NCI-H2227 (cell line): ENCODE data around the gene ORC3.
A peak's percentile ranks its signal among the peaks of the same experiment; 100 is the strongest.
"Not testable (repeated sequence)": the region's sequence is repeated elsewhere in the genome, so short reads cannot be mapped to it uniquely, and the experiment has no call there.

Experiments
- DNase-seq: peaks from one replicate; lab custom pipeline; 2025; ENCODE audit not compliant: unreplicated experiment; lab: John Stamatoyannopoulos, UW

Gene ORC3

DNA sequence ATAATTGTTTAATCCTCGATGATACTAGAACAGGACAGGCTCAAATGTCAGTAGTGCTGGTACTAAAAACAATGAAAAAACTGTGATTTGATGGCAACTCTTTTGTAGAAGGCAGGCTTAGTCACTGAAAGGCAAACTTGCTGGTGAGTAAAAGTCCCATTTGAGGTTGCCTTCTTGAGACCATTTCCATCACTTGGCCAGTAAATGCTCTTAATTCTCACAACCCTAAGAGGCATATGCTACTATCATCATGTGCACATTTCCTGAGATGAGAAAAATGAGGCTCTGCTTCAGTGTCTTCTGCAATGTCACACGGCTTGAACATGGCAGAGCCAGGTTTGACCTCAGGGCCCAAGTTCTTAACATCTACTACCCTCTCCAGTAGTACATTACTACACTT lies 102.2 kb downstream of the ORC3 start:
- DNase-seq, result no peak

DNA sequence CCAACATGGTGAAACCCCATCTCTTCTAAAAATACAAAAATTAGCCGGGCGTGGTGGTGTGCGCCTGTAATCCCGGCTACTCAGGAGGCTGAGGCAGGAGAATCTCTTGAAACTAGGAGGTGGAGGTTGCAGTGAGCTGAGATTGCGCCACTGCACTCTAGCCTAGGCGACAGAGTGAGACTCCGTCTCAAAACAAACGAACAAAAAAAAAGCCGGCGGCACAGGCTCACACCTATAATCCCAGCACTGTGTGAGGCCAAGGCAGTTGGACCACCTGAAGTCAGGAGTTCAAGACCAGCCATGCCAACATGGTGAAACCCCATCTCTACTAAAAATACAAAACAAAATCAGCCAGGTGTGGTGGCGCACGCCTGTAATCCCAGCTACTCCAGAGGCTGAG lies 106.9 kb downstream of the ORC3 start:
- DNase-seq, result not testable (repeated sequence)

DNA sequence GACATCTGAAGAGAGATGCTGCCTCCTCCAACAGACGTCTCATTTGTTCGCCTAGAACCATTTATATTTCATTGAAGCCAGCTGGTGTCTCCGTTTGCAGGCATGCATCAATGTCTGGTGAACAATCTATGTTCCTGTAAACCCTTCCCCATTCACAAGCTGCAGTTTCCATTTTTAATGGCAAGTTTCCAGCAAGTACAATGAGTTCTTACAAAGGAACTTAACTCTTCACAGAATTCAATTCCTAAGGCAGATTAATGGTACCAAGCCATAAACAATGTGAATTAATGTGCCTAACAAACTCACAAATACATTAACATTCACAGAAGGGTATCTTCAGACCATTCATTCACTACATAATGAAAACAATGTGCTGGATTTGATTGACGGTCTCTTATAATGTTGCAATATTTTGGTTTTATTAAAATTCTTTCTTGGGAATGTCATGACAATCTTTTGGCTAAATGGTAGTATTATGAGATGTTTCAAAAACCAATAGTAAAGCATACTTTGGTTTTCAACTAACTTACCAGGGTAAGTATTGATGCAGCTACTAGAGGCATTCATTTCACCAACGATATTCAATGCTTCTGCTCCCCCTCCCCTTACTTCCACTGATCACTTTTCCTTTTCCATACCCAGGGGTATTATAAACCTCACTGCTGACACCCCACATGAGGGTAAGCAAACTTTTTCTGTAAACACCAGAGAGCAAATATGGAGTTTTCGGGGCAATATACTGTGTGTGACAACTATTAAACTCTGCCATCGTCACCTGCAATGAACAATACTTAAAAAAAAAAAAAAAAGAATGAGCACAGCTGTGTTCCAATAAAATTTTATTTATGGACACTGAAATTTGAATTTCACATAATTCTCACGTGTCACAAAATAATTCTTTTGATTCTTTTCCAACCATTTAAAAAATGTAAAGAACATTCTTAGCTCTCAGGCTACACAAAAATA lies 107.9 kb downstream of the ORC3 start:
- peak; percentile 47 for DNase-seq

DNA sequence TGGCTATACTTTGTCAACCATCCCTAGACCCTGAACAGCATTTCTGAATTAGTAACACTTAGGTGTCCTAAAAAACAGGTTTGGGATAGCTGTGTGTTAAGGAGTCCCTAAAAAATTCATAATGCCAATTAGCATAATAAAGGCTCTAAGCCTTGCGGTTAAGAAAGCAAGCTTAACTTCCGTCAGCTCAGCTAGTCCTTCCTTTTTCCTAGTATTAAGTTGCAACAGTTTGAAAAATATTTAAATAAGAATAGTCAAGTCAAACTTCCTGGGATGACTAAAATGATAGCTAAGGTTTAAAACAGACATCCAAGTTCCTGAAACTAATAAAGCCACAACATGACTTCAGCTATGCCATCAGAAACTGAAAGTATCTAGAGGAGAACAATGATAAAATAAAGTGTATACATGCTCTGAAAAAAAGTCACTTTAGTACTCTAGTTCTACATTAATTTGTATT lies 108.6 kb downstream of the ORC3 start:
- no peak for DNase-seq

DNA sequence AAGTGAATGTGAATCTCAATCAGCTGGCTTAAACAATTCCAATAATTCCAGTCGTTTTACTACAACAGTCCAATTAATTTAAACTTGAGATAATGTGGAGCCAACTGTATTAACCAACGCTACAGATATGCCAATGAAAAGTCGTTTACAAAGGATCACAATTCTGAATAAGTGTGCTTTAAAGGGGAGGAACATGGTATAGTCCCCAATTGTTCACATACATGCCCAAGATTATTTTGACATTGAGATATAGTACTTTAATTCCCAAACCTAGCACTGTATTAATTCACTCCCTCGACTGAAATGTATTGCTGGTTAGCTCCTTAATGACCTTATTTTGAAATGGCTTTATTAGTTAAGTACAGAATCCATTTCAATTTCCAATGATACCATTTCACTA lies 109.6 kb downstream of the ORC3 start:
- no peak for DNase-seq

DNA sequence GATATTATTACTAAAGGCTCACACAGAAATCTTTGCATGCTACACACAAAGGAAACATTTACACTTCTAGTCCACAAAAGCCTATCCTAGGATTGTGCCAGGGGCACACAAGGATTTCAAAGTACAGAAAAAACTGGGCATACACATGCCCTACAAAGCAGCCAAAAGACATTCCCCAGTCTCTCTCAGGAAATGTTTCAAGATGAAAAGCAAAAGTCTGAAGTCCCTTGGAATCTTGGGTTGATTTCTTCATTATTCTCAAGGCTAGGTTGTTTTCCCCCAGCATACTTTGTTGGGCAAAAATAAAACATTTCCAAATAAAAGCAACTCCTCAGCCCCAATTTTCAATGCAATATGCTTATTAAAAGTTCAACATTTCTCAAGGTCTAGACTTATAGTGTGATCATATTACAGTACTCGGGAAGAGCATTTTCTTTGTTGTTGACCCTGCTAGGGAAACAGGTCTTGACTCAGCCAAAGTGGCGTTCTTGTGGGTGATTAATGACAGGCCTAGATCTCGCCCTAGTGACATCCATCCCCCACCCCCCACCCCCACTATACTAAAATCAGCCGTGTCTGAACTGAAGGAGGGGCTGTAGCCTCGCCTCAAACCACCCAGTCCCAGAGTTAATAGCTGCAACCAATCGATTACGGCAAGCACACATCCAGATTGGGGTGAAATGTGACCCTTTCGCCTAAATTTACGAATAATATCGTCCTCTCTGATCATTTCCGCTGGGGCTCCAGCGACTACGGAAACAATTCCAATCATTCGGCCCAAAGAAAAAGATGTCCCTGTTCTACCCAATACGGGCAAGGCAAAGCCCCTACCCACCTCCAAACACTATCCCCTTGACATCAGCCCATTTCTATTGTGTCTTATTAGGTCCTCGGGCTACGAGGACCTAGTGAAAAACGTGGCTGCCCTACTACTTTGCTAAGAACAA lies 110.7 kb downstream of the ORC3 start:
- DNase-seq, result peak; percentile 22

DNA sequence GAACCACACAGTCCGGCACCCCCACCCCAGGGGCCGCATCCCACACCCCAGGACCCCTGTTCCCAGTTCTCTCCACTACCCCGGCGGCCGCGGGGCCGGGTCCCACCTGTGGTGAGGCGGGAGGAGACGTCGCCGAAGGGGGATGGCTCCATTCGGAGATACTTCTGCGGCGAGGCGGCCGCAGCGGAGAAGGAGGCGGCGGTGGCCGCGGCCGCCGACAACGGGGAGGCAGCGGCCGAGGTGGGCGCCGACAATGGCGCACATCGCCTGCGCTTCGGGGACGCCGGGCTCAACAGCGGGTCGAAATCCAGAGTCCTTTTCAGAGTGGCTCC lies 111.4 kb downstream of the ORC3 start:
- peak; percentile 55 for DNase-seq

DNA sequence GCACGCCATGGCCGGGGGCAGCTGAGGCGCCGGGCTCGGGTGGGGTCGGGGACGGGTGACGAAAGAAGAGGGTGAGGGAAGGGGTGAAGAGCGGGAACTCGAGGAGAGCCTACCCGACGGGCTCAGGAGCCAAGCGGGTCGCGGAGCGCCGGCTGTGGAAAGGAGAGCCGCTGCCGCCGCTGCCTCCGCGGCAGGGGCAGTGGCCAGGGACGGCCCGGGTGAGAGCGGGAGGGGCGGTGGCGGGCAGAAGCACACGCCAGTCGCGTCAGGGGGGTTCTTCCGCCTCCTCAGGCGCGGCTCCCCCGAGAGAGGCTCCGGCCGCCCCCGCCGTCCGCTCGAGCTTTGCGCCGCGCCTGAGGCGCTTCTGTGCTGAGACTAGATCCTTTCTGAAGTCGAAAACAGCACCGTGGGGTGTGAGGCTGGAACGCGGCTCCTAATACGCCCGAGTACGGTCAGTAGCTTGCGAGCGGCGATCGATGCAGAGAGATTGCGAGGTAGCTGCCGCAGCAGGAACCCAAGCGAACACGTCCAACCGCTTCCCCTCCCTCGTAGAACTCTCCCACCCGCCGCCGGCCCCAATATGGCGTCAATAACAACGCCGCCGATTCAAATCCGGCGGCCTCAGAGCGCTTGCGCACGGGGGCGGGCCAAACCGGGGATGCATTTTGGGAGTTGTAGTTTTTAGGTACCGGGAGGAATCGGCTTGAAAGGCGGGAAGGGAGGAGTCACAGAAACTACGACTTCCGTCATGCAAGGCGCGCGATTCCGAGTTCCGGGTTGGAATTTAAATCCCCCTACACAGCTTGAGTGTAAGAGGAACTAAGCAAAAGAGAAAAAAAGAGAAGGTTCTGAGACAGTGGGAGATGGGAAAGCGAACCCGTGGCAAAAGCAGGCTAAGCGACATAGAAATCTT lies 112.0 kb downstream of the ORC3 start, which contains the start of gene AKIRIN2:
Gene AKIRIN2 (minus strand): TSS at position 558 of the 913 bp plus-strand sequence. CDS start 549 bp downstream, at position 9.
- DNase-seq, result peak; percentile 98

DNA sequence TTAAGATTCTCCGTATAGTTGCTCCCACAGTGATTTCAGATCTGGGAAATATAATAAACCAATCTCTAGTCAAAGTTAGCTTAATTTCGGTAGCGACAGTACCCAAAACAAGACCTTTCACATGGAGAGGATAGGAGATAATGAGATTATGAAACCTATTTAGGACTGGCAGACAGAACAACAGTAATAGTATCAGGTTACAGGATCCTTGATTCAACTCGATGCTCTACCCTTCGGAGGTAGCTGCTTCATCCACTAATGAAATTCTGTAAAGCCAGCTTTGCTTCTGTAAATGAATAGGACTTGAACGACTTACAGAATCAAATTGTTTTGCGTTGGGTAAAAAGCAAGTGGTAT lies 112.6 kb downstream of the ORC3 start:
- peak; percentile 51 for DNase-seq

DNA sequence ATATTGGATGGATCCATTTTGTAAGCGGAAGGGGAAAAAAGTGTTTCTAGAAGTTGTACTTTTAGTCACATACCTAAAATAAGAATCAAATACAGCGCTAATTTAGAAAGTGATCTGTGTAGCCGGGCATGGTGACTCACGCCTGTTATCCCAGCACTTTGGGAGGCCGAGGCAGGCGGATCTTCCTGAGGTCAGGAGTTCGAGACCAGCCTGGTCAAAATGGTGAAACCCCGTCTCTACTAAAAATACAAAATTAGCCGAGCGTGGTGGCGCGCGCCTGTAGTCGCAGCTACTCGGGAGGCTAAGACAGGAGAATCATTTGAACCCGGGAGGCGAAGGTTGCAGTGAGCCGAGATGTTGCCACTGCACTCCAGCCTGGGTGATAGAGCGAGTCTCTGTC lies 113.1 kb downstream of the ORC3 start:
- not testable (repeated sequence) for DNase-seq

DNA sequence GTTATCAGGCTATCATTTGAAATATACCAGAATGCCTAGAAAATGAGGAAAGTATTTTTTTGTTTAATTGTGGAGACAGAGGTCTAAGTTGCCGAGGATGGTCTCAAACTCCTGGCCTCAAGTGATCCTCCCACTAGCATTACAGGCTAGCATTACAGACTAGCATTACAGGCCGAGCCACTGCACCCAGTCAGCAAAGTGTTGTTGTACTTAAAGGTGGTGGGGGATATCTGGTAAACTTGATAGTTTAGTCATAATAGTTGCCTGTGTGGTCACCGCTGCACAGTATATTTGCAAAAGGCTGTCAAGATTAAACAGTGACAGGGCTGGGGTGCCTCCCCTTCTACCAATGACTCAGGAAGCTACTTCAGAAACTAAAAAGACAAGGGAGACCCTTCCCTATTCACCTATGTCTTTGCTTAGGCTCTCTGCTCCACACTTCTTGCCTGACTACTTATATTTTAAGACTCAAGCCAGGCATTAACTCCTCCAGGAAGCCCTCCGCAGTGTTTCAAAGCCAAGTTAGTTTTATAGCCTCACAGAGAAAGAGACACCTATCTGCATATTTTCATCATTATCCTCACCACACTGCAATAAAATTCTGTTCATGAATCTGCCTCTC lies 115.2 kb downstream of the ORC3 start:
- DNase-seq, result no peak

DNA sequence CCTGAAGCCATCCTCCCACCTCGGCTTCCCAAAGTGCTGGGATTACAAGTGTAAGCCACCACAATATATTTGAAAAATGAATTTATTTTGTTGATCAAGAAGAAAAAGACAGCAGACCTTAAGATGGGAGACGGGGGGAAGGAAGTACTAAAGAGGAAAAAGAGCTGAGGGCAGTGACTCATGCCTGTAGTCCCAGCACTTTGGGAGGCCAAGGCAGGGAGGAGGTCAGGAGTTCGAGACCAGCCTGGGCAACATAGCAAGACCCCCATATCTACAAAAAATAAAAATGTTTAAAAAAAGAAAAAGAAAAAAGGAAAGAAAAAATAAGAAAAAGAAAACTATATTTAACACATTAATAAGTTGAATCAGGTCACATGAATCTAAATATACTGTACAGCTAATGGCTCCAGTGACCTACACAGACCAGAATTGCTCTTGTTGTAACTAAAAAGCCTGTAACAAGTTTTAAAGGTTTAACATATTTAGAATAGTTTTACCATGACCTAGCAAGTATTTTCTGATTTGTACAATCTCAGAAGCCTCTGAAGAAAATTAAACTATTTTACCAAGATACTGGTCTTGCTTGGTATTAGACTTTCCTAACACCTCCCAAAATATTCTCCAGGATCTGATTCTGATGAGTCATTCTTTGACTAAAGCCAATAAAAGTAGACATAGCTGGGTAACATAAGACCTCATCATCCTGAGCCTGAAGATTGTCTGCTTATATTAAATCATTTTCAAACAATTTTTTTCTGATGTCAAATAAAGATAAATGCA lies 116.4 kb downstream of the ORC3 start:
- no peak for DNase-seq

DNA sequence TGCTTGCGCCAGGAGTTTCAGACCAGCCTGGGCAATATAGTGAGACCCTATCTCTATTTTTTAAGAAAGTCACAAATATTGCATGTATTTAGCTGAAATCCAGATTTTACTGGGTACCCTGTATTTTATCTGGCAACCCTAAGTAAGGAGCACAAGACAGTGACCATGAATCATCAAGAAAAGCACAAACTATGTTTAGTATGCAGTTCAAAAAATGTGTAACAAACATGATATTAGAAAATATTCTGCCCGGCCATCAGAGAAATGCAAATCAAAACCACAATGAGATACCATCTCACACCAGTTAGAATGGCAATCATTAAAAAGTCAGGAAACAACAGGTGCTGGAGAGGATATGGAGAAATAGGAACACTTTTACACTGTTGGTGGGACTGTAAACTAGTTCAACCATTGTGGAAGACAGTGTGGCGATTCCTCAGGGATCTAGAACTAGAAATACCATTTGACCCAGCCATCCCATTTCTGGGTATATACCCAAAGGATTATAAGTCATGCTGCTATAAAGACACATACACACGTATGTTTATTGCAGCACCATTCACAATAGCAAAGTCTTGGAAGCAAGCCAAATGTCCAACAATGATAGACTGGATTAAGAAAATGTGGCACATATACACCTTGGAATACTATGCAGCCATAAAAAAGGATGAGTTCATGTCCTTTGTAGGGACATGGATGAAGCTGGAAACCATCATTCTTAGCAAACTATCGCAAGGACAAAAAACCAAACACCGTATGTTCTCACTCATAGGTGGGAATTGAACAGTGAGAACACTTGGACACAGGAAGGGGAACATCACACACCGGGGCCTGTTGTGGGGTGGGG lies 118.9 kb downstream of the ORC3 start:
- not testable (repeated sequence) for DNase-seq

DNA sequence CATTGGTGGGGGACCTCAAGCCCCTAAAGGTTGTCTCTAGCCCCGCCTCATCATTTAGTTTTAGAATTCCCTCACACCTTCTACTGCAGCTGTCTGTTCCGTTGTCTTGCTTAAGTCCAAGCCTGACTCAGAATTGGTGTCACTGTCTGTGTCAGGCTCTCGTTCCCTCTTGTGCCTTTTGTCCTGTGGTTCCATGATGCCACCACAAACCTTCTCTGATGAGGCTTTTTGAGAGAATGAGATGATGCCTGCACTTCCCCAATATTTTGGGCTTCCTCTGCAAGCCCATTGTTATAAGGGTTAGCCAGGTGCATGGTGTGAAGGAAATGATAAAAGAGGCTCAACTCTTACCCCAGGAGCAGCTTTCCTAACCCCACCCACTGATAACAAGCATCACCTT lies 120.2 kb downstream of the ORC3 start:
- DNase-seq, result no peak

DNA sequence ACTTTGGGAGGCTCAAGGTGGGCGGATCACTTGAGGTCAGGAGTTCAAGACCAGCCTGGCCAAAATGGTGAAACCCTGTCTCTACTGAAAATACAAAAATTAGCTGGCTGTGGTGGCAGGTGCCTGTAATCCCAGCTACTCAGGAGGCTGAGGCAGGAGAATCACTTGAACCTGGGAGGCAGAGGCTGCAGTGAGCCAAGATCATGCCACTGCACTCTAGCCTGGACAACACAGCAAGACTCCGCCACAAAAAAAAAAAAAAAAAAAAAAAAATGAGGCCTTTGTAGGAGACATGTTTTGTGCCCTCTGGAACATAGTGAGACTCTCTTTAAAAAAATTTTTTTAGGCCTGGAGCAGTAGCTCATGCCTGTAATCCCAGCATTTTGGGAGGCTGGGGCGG lies 122.8 kb downstream of the ORC3 start:
- not testable (repeated sequence) for DNase-seq

DNA sequence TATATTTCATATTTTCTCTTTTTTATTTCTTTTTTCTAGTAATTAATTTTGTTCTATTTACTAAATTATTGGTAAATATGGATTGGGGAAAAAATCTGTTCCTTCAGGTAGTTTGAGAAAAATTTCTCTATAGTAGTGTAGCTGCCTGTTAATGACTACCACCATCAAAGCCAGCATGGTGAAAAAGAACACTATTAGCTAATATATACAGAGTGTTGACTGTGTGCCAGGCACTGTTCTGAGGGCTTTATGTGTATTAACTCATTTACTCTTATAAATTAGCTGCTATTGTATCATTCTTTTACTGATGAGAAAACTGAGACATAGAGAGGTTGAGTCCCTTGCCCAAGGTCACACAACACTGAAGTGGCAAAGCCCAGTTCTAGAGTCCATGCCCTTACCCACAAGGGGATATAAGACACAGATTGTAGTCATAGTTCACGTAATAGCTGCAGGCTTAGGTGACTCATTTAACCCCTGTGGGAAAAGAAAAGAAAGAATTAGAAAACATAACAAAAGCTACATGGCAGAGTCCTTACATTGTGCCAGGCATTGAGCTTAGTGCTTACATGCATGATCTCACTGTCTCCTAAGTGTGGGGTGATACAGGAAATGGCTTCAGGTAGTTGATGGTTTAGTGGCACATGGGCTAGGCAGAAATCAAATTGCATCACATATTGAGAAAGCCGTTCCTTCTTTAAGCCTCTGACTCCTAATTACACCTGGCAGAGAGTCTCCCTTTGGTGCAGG lies 124.3 kb downstream of the ORC3 start:
- no peak for DNase-seq
